Mesodermal cell (in vitro differentiated cells): ENCODE results near the gene SP3.
A peak's percentile ranks its signal among the peaks of the same experiment; 100 is the strongest.

ENCODE experiments used
- H3K27ac ChIP-seq: 2 replicates; pipeline ENCODE4 v1.7.0; 2013; ENCODE audit warnings: mild to moderate bottlenecking, low read depth, low read length, moderate library complexity; ENCODE audit not compliant: severe bottlenecking
- H3K36me3 ChIP-seq: 2 replicates; pipeline ENCODE4 v1.7.1; 2013; ENCODE audit warnings: mild to moderate bottlenecking, low read length, moderate library complexity; ENCODE audit not compliant: control insufficient read depth, insufficient read depth
- H3K4me1 ChIP-seq: one replicate; pipeline ENCODE4 v1.7.1; 2013; ENCODE audit warnings: mild to moderate bottlenecking, low read length; ENCODE audit not compliant: insufficient read depth, control insufficient read depth, poor library complexity, severe bottlenecking
- H3K4me3 ChIP-seq: 2 replicates; pipeline ENCODE4 v1.7.0; 2013; ENCODE audit warnings: low read length, control low read depth, mild to moderate bottlenecking; ENCODE audit not compliant: insufficient read depth, poor library complexity, severe bottlenecking; ENCODE audit errors: extremely low read depth
- H3K9me3 ChIP-seq: 2 replicates; pipeline ENCODE4 v1.7.1; 2013; ENCODE audit warnings: mild to moderate bottlenecking, low read length, moderate library complexity; ENCODE audit not compliant: control insufficient read depth
- WGBS, 2 experiments: methylation state at CpG; one replicate each; pipeline ENCODE4 v1.1.5; 2013; ENCODE audit warnings: missing lambda C conversion rate in 2 of 2; ENCODE audit not compliant: insufficient coverage in 2 of 2; 5-methylcytosine and 5-hydroxymethylcytosine counted together

Gene SP3

GRCh38 chr2:173942861-173943523 is 22.2 kb downstream of the SP3 start:
- Histone ChIP-seq H3K36me3 (peaks cover 23% of the 10 kb centered on the region), H3K9me3 (no peaks in the 10 kb centered on the region), H3K4me3 (no peak overlapping the region), H3K27ac (no peak overlapping the region), H3K4me1 (peaks cover 8% of the 10 kb centered on the region)
- WGBS, 2 experiments = 92 to 95% methylated on average over 2 to 3 of the region's 3 CpGs

- Histone ChIP-seq H3K4me3 (no peak overlapping the region), H3K27ac (no peak overlapping the region), H3K36me3 (peaks cover 15% of the 10 kb centered on the region), H3K9me3 (no peaks in the 10 kb centered on the region), H3K4me1 (peaks cover 4% of the 10 kb centered on the region)
- WGBS, 2 experiments = 100% methylated on average over 1 of the region's 1 CpG
Observed at GRCh38 chr2:173941567-173941966, 23.6 kb downstream of the SP3 start.

GRCh38 chr2:173940208-173941020 is 24.8 kb downstream of the SP3 start:
- Histone ChIP-seq H3K4me3 (no peak overlapping the region), H3K27ac (no peak overlapping the region), H3K36me3 (peaks cover 11% of the 10 kb centered on the region), H3K4me1 (peaks cover 11% of the 10 kb centered on the region), H3K9me3 (no peaks in the 10 kb centered on the region)
- 90 to 96% methylated on average over 3 to 5 of the region's 5 CpGs for WGBS, 2 experiments

- Histone ChIP-seq H3K9me3 (no peaks in the 10 kb centered on the region), H3K27ac (no peak overlapping the region), H3K36me3 (peaks cover 13% of the 10 kb centered on the region), H3K4me1 (peaks cover 11% of the 10 kb centered on the region), H3K4me3 (no peak overlapping the region)
- 86% methylated on average over 1 of the region's 2 CpGs; no CpG with 5 or more reads in 1 of the 2 experiments for WGBS, 2 experiments
Observed at GRCh38 chr2:173938700-173939384, 26.3 kb downstream of the SP3 start.

GRCh38 chr2:173935305-173935704 is 29.9 kb downstream of the SP3 start:
- H3K4me3 ChIP-seq = no peak overlapping the region
- H3K36me3 ChIP-seq = peaks cover 18% of the 10 kb centered on the region
- WGBS, 2 experiments = 89 to 93% methylated on average over 1 of the region's 1 CpG
- peaks cover 6% of the 10 kb centered on the region for H3K4me1 ChIP-seq
- no peaks in the 10 kb centered on the region for H3K9me3 ChIP-seq
- H3K27ac ChIP-seq = no peak overlapping the region

GRCh38 chr2:173934895-173935294 is 30.3 kb downstream of the SP3 start:
- Histone ChIP-seq H3K36me3 (peaks cover 20% of the 10 kb centered on the region), H3K4me3 (no peak overlapping the region), H3K4me1 (peaks cover 6% of the 10 kb centered on the region), H3K9me3 (no peaks in the 10 kb centered on the region), H3K27ac (no peak overlapping the region)
- 90 to 95% methylated on average over 2 to 4 of the region's 5 CpGs for WGBS, 2 experiments

GRCh38 chr2:173931751-173932150 is 33.4 kb downstream of the SP3 start:
- 100% methylated on average over 1 to 2 of the region's 2 CpGs for WGBS, 2 experiments
- peaks cover 46% of the 10 kb centered on the region for H3K36me3 ChIP-seq

GRCh38 chr2:173929441-173929840 is 35.7 kb downstream of the SP3 start:
- Histone ChIP-seq H3K36me3 (peaks cover 47% of the 10 kb centered on the region), H3K9me3 (no peaks in the 10 kb centered on the region), H3K4me3 (no peak overlapping the region), H3K4me1 (no peaks in the 10 kb centered on the region), H3K27ac (peak overlapping the region; percentile 14)
- WGBS, 2 experiments = 100% methylated on average over 1 of the region's 1 CpG

More at GRCh38 chr2:173931751-173932150, 33.4 kb downstream of the SP3 start:
- peaks cover 6% of the 10 kb centered on the region for H3K4me1 ChIP-seq
- no peaks in the 10 kb centered on the region for H3K9me3 ChIP-seq
- H3K4me3 ChIP-seq = no peak overlapping the region
- no peak overlapping the region for H3K27ac ChIP-seq

GRCh38 chr2:173926875-173927274 is 38.3 kb downstream of the SP3 start:
- H3K36me3 ChIP-seq = peaks cover 30% of the 10 kb centered on the region
- no peaks in the 10 kb centered on the region for H3K4me1 ChIP-seq
- no peak overlapping the region for H3K27ac ChIP-seq
- no peaks in the 10 kb centered on the region for H3K9me3 ChIP-seq
- no peak overlapping the region for H3K4me3 ChIP-seq

GRCh38 chr2:173924285-173924684 is 40.9 kb downstream of the SP3 start:
- Histone ChIP-seq H3K4me3 (no peak overlapping the region), H3K36me3 (peaks cover 27% of the 10 kb centered on the region), H3K4me1 (no peaks in the 10 kb centered on the region), H3K9me3 (no peaks in the 10 kb centered on the region), H3K27ac (no peak overlapping the region)
- no CpG with 5 or more reads among the region's 2 CpGs for WGBS, 2 experiments
